Stimulated activated CD4-positive, alpha-beta T cell treated with anti-CD3 and anti-CD28 coated beads, Interleukin-12 subunit alpha, Interleukin-12 subunit beta, amount 100 ng/mL, for 24 hours (primary cell): ENCODE measurements around the gene EIF1AD.
"Not testable (repeated sequence)": the region's sequence is repeated elsewhere in the genome, so short reads cannot be mapped to it uniquely, and the experiment has no call there.

ENCODE experiments used
- DNase-seq, 2 experiments: peaks; one replicate each; pipeline ENCODE4 v3.0.0-alpha.2; 2020; ENCODE audit warnings: low read depth in 2 of 2

EIF1AD gene

DNA sequence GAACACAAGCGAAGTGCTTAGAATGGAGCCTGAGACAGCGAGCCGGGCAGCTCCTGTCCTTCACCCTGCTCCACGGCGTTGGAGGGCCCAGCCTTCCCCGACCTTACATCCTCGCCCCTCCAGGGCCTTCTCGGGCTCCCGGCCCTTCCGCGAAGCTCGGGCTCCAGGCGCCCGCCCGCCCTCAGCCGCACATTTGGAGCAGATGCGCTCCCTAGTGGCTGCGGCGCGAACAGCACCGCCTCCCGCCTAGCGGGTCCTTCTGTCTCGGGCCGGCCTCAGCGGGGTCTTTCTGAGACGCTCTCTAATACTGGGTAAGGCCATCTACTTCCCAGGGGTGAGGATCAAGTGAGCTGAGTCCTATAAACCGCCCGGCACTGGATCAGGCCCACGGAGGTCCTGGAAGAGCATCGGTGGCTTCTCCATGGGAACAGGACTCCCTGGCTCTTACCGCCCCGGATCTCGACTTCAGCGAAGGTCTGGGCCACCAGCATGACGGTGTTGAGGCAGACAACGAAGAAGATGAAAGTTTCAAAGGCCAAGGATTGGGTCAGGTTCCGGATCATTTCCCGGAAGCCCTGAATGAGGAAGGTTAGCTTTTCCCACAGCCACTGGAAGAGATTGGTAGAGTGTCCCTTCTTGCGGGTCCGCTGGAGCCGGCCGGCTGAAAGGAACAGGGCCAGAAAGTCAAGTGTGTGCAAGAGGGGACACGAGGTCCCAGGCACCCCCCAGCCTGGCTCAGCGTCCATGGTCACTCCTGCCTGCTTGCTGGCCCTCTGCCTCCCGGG is 20.6 kb upstream of the EIF1AD start:
- DNase-seq, result peak; percentile 58 to 80

GRCh38 chr11:66020618-66021357 is 18.8 kb upstream of the EIF1AD start:
- DNase-seq, result no peak

DNA sequence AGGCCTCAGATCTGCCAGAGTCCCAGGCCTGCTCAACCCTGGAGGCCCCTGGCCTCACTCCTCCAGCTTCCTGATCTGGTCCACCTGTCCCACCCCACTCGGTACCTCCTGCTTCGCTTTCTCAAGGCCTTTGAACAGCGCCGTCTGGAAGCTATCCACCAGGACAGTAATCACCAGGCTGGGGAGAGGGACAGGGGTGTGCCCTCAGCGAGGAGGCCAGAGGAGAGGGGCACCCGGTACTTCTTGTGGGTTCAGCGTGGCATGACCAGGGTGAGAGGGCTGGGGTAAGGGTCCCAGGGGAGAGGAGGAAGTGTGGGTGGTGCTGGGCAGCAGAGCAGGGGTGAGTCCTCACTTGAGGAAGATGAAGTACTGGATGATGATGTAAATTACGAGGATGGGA is 18.3 kb upstream of the EIF1AD start:
- DNase-seq, result no peak

DNA sequence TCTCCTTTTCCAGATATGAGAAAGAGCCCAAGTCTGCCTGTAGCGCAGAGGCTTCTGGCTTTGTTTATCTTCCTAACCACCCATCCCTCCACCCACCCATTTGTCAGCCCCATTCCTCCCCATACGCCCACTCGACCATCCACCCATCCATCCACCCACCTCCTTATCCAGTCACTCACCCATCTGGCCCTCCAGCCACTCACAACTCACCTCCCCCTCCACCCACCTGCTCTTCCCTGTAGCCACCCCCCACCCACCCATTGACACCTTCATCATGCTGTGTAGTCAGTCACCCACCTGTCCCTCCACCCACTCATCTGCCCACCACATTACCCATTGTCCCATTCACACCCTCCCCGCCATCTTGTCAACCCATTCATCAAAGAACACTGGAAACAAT is 15.4 kb upstream of the EIF1AD start:
- no peak for DNase-seq

- DNase-seq, result no peak
Observed at GRCh38 chr11:66016793-66017177, 14.8 kb upstream of the EIF1AD start.

DNA sequence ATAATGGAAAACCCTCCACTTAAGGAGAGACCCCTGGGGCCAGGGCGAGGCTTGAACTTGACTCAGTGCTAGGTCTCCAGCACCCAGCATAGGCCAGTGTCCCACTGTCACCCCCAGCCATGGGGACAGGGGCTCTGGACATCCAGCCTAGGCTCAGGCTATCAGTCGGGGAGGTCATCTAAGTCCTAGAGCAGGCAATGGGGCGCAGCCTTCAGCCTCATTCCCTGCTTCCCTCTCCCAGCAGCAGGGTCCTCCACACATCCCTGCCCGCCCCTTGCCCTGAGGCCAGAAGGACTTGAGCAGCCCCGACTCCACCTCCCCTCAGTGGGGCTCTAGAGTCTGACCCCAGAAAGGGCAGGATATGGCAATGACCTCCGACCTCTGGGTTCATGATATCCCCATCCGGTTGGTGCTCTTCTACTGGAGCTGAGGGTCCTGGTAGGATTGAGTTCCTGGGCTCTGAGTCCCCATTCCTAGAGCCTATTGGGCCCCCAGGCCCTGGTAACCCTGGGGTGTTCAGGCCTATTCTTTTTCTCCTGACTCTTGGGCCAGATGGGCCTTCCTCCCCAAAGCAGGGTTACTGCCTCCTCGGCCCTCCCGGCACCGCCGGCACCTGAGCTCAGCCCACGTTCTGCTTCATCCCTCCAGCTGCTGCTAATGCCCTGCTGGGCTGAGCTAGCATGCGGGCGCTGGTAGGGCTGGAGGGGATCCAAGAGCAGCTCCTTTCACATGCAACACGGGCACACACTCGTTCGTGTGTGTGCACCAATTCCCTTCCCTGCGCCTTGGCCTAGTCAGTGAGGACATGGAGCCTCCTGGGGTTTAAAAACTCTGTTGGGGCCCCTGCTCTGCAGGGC is 14.2 kb upstream of the EIF1AD start:
- no peak for DNase-seq

- DNase-seq, result no peak
Observed at GRCh38 chr11:66015454-66015881, 13.5 kb upstream of the EIF1AD start.

DNA sequence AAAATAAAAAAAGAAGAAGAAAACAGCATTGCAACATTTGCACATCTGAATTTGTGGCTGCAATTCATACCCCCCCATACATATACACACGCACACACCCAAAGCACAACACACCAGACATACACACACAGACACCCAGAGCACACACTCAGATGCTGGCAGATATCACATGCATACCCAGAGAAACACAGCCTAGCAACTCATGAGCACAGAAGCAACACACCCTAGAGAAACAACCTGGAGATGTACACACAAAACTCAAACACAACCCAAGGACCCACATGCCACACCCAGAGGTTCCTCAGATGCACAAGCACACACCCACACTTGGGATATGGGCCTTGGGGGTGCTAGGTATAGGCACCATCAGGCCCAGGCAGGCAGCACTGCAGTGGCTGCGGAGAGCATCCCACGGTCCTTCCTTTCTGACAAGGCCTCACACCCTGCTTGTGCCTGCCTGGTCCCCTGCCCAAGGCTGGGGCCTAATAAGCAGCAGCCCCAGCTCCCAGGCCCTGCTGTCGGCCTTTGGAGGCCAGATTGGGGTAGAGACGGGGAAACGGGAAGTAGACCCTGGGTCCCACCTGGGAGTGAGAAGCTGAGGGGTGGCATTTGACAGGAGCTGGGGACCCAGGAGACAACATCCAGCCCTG is 13.0 kb upstream of the EIF1AD start:
- DNase-seq, result no peak

GRCh38 chr11:66013762-66014100 is 11.8 kb upstream of the EIF1AD start:
- DNase-seq, result no peak

- DNase-seq, result no peak
Observed at GRCh38 chr11:66012946-66013761, 11.2 kb upstream of the EIF1AD start.

DNA sequence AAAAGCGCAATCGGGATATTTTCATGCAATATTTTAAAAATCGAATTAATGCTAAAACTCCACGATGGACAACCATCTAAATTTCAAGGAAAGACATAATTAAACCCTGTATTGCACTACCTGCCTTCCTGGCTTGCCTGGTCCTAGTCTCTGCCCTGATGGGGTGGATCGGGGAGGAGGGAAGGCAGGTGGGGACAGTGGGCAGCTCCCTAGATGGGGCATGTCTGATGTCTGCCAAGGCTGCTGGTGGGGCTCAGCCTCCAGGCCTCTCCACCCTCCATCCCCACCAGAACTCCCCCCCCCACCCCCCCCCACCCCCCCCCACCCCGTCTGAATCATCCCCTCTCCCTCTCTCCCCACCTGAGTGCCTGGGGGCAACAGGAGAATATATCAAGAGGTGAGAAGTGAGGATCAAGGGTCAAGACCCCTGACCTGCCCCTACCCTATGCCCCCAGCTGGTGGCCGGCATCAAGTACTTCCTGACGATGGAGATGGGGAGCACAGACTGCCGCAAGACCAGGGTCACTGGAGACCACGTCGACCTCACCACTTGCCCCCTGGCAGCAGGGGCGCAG is 10.5 kb upstream of the EIF1AD start:
- no peak for DNase-seq

DNA sequence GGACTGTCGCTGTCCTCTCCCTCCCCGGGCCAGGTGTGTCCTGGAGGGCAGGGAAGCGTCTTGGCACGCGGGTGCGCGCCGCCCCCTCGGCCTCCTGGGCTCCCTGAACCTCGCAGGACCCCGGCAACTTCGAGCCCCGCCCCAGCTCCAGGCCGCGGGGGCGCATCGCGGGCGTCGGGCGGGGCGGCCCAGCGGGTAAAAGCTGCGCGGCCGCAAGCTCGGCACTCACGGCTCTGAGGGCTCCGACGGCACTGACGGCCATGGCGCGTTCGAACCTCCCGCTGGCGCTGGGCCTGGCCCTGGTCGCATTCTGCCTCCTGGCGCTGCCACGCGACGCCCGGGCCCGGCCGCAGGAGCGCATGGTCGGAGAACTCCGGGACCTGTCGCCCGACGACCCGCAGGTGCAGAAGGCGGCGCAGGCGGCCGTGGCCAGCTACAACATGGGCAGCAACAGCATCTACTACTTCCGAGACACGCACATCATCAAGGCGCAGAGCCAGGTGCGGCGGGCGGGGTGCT is 9.9 kb upstream of the EIF1AD start, which contains the start of gene CST6:
Gene CST6, plus strand, starts transcription at position 224 of the 519 bp plus-strand sequence. Its CDS starts 37 bp downstream, at position 261.
- no peak for DNase-seq

- no peak for DNase-seq
Observed at GRCh38 chr11:66011239-66011784, 9.4 kb upstream of the EIF1AD start.

DNA sequence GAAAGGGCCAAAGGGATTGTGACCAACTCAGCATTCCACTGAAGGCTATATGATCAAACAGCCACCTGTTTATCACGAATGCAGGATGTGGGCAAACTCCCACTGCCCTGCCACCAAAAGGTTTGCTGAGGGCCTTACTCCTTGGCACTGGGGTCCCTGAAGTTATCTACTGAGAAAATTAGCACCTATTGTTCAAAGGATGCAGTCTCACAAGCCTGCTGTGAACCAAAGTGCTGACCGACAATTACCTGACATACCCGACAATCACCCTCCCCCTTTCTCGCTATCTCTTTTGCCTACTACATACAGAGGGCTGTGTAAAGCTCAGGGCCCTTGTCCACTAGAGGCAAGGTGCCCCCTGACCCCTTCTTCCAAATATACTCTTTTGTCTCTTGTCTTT is 8.1 kb upstream of the EIF1AD start:
- not testable (repeated sequence) for DNase-seq

DNA sequence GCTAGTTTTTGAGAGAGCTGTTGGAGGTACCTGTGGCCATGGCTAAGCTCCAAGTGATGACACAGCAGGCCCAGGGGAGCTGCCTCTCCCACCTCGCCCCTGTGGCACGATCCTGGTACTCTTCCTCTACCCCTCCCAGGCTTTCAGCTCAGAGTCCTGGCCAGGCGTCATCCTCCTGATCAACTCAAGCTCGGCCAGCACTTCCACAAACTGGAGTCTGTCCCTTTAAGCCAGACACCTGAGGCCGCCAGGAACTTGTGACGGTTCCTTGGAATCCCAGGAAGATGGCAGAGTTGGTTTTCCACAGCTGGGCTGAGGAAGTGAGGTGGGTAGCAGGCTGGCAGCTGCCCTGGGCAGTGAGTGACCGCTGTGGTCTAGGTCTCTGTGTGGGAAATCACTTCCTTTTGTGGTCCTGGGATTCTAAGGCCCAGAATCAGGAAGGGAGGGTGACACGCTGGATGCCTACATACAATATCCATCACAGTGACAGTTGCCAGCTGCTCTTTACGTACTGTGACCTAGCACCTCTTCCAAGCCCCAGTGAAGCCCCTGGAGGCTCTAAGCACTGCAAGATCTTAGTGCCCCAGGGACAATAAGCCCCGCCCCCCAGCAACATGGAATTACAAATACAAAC is 6.6 kb upstream of the EIF1AD start:
- DNase-seq, result no peak

- DNase-seq, result no peak
Observed at GRCh38 chr11:66008095-66008467, 6.1 kb upstream of the EIF1AD start.

DNA sequence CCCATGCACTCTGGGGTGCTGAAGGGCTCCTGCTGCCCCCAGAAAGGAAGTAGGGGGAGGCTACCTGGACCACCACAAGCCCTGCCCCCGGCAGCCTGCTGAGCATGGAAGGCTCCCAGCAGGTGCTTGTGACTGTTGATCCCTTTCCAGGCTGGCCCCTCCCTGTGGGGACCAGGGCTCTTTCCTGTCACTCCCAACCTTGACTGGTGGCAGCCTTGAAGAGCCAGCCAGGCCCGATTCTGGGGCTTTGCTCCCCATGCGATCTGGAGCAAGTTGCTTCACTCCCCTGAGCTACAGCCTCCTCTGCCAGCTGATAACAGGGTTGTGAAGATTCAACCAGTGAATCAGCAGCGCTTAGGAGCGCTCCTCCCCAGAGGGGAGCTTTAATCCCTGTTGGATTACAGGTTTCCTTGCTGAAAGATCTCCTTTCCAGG is 5.3 kb upstream of the EIF1AD start:
- no peak for DNase-seq

GRCh38 chr11:66006891-66007176 is 4.9 kb upstream of the EIF1AD start:
- no peak for DNase-seq

GRCh38 chr11:66006134-66006890 is 4.4 kb upstream of the EIF1AD start:
- DNase-seq, result no peak
